Measurements from ENCODE around the gene CCDC50.

GRCh38 chr3:191378142-191378812 lies 49.1 kb downstream of the CCDC50 start:
- TF ChIP-seq GATA2 (IDR thresholded peaks at IDR 0.05; ENCODE audit: low read depth, low read length) (no peak), GATA3 (IDR thresholded peaks at IDR 0.05; ENCODE audit: low read depth, low read length) (no peak)

Data from SH-SY5Y (cell line).